Hepatocyte (in vitro differentiated cells): ENCODE results near the gene G3BP1.

Experiments used
- EZH2 ChIP-seq: fragments of 200-600 bp; sonication (generic); IDR thresholded peaks from 2 replicates; pipeline ENCODE4 v1.6.1; 2016; ENCODE audit warnings: antibody characterized with exemption, mild to moderate bottlenecking, borderline replicate concordance
- EZH2phosphoT487 ChIP-seq: fragments of 200-600 bp; sonication (generic); IDR thresholded peaks from one replicate; pipeline ENCODE4 v1.6.1; 2018; ENCODE audit warnings: antibody characterized with exemption, mild to moderate bottlenecking, low read depth, moderate library complexity; ENCODE audit not compliant: unreplicated experiment, severe bottlenecking
- TF ChIP-seq, protein P1 (sequence below): fragments of 200-600 bp; sonication (generic); IDR thresholded peaks from 2 replicates; pipeline ENCODE4 v1.5.1; 2016; ENCODE audit warnings: antibody characterized with exemption, mild to moderate bottlenecking; ENCODE audit not compliant: poor library complexity

DNA sequence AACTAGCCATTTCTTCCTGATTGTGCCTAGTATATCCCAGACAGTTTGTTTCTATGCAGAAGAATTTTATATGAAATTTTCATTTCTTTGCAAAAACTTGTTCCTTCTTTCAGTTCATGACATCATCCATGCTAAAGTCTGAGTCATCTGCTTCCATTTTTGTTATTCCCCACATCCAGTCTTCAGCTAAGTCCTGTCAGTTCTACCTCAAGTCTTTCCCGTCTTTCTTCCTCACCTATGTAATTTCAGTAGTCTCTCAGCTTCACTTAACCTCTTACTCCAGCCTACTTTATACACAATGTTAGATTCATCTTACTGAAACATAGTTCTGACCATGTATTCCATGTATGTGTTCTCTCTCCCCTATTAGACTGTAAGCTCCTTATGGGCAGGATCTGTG lies 39.1 kb downstream of the G3BP1 start:
- TF ChIP-seq, protein P1, sequence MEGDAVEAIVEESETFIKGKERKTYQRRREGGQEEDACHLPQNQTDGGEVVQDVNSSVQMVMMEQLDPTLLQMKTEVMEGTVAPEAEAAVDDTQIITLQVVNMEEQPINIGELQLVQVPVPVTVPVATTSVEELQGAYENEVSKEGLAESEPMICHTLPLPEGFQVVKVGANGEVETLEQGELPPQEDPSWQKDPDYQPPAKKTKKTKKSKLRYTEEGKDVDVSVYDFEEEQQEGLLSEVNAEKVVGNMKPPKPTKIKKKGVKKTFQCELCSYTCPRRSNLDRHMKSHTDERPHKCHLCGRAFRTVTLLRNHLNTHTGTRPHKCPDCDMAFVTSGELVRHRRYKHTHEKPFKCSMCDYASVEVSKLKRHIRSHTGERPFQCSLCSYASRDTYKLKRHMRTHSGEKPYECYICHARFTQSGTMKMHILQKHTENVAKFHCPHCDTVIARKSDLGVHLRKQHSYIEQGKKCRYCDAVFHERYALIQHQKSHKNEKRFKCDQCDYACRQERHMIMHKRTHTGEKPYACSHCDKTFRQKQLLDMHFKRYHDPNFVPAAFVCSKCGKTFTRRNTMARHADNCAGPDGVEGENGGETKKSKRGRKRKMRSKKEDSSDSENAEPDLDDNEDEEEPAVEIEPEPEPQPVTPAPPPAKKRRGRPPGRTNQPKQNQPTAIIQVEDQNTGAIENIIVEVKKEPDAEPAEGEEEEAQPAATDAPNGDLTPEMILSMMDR, result no peak
- TF ChIP-seq EZH2 (no peak), EZH2phosphoT487 (no peak)
